Activated effector memory CD4-positive, alpha-beta T cell treated with Interleukin-2 at 50 U/mL for 16 hours (primary cell): Measurements from ENCODE around the gene TEX14.
"Not testable (repeated sequence)": the region's sequence is repeated elsewhere in the genome, so short reads cannot be mapped to it uniquely, and the experiment has no call there.

Experiments
- DNase-seq: peaks from one replicate; pipeline ENCODE4 v3.0.0-alpha.2; 2020

Gene TEX14

GRCh38 chr17:58690033-58690432 lies 1.8 kb downstream of the TEX14 start:
- not testable (repeated sequence) for DNase-seq

- DNase-seq: no peak
Observed at GRCh38 chr17:58688521-58688920, 3.3 kb downstream of the TEX14 start.

GRCh38 chr17:58686980-58687379 lies 4.9 kb downstream of the TEX14 start:
- DNase-seq: no peak

GRCh38 chr17:58684462-58684861 lies 7.4 kb downstream of the TEX14 start:
- DNase-seq: not testable (repeated sequence)

GRCh38 chr17:58684003-58684402 lies 7.8 kb downstream of the TEX14 start:
- no peak for DNase-seq

- no peak for DNase-seq
Observed at GRCh38 chr17:58680038-58680369, 11.8 kb downstream of the TEX14 start.

GRCh38 chr17:58679263-58680037 lies 12.4 kb downstream of the TEX14 start:
- DNase-seq: no peak

GRCh38 chr17:58678287-58678686 lies 13.6 kb downstream of the TEX14 start:
- not testable (repeated sequence) for DNase-seq

GRCh38 chr17:58677194-58677880 lies 14.5 kb downstream of the TEX14 start:
- no peak for DNase-seq

- no peak for DNase-seq
Observed at GRCh38 chr17:58671969-58672368, 19.9 kb downstream of the TEX14 start.

- no peak for DNase-seq
Observed at GRCh38 chr17:58669853-58670252, 22.0 kb downstream of the TEX14 start.

GRCh38 chr17:58668598-58668935 lies 23.3 kb downstream of the TEX14 start:
- no peak for DNase-seq

- DNase-seq: no peak
Observed at GRCh38 chr17:58667934-58668597, 23.8 kb downstream of the TEX14 start.

GRCh38 chr17:58666858-58667267 lies 25.0 kb downstream of the TEX14 start:
- DNase-seq: peak; percentile 4

GRCh38 chr17:58665946-58666857 lies 25.6 kb downstream of the TEX14 start:
- DNase-seq: no peak

- DNase-seq: no peak
Observed at GRCh38 chr17:58664302-58664701, 27.5 kb downstream of the TEX14 start.

- DNase-seq: no peak
Observed at GRCh38 chr17:58661499-58661898, 30.3 kb downstream of the TEX14 start.

GRCh38 chr17:58660621-58661020 lies 31.2 kb downstream of the TEX14 start:
- no peak for DNase-seq

GRCh38 chr17:58659714-58660084 lies 32.1 kb downstream of the TEX14 start:
- not testable (repeated sequence) for DNase-seq

GRCh38 chr17:58658804-58659713 lies 32.8 kb downstream of the TEX14 start:
- DNase-seq: peak; percentile 63

GRCh38 chr17:58657962-58658803 lies 33.7 kb downstream of the TEX14 start:
- DNase-seq: not testable (repeated sequence)
